Measurements from ENCODE around the gene CNN2. TPM values are rescaled to one million over a fixed set of nuclear protein-coding genes. Genes with fewer than 3 reads are reported as not detected.
A peak's percentile ranks its signal among the peaks of the same experiment; 100 is the strongest.

The CNN2 gene
- total and polyA plus RNA-seq, 3 experiments from 2014 or later, result 78.1 to 792 (median 78.9) TPM

DNA sequence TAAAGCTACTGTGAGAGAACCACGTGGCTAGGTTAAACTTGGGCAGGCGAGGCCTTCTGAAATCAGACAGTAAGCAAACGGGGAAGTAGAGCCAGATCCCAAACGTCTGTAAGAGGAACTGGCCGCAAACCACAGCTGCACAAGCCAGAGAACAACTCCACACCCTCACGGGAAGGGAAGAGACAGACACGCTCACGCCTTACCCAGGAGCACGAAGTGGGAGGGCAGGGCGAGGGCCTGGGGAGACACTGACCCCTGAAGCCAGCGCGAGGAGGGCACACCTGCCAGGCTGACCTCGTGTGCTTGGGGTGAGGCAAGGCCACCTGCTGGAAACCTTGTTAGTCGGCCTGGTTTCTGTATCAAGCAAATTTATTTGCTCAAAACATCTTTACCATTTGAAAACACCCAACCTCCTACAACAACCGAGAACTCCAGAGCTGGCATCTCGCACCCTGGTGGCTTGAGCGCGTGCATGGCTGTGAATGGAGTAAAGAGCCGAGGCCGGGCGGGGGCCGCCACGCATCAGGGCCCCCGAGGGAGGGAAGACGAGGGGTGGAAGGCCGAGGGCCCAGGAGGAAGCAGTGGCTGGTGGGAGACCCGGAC is 61.5 kb downstream of the CNN2 start:
- H3K27ac Mint-ChIP-seq, result peak overlapping the region; percentile 70 to 97 (median 90)
- Histone ChIP-seq H3K27me3 (ENCODE audit: insufficient read depth, low read length, poor library complexity, severe bottlenecking) (no peaks in the 10 kb centered on the region), H3K9me3 (ENCODE audit: low read length) (no peaks in the 10 kb centered on the region), H3K4me1 (ENCODE audit: insufficient read depth, low read length) (peaks cover 55% of the 10 kb centered on the region), H3K27ac (ENCODE audit: low read depth, low read length) (peak overlapping the region; percentile 27), H3K4me3 (ENCODE audit: low read length) (peak overlapping the region; percentile 14), H3K36me3 (ENCODE audit: insufficient read depth, low read length) (peaks cover 48% of the 10 kb centered on the region)
- peaks cover 0 to 5% of the 10 kb centered on the region in 2 donors for H3K27me3 Mint-ChIP-seq
- peak overlapping the region; percentile 15 to 74 (median 48) for H3K4me3 Mint-ChIP-seq
- peak in 2 of 5 donors; percentile 71 for DNase-seq
- H3K36me3 Mint-ChIP-seq, result peaks cover 0 to 71% (median 0%) of the 10 kb centered on the region in 3 donors
- H3K9me3 Mint-ChIP-seq, result no peaks in the 10 kb centered on the region
- CTCF ChIA-PET, result interaction anchor here (0.8 to 18.7 kb wide), 9 partner anchors 12 to 106 kb away, joined by 3 to 264 read pairs (median 4); partner anchors contain the start of gene ARHGAP45
- POLR2A ChIA-PET, result interaction anchor here (0.8 to 18.2 kb wide), 16 partner anchors 15 to 181 kb away, joined by 3 to 737 read pairs (median 6); partner anchors contain the start of genes ABCA7, ARHGAP45, CIRBP and CNN2
- H3K4me1 Mint-ChIP-seq, result peaks cover 31 to 67% (median 42%) of the 10 kb centered on the region in 3 donors

DNA sequence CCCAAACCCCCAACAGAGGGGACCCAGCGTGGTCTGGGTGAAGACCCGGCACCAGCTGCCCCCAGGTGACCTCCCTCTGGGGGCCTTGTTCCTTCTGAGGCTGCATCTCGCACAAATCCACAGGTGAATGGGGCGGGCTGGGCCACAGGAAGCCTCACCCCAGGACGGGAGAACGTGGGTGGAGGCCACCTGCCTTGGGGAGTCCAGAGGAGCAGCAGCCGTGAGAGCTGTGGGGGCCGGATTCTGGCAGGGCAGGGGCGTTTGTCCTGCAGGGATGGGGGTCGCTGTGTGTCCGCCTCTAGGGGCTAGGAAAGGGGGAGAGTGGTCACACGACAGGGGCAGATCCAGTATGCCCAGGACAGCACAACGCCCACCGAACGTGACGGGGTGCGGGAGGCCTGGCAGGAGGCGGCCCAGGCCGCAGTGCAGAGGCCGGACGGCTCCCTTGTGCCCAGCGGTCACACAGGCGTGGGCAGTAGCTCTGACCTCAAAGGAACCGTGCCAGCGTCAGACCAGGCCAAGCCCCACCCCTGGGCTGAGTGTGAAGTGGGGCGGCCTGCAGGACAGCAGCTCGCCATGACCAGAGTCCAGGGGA is 62.1 kb downstream of the CNN2 start:
- Mint-ChIP-seq H3K27me3 (peaks cover 0 to 5% of the 10 kb centered on the region in 2 donors), H3K9me3 (no peaks in the 10 kb centered on the region), H3K36me3 (peaks cover 0 to 73% (median 0%) of the 10 kb centered on the region in 3 donors), H3K4me1 (peaks cover 36 to 71% (median 46%) of the 10 kb centered on the region in 3 donors), H3K4me3 (peak overlapping the region in 5 of 7 donors; percentile 34 to 74 (median 48)), H3K27ac (peak overlapping the region in 7 of 8 donors; percentile 7 to 97 (median 91))
- POLR2A ChIA-PET, result interaction anchor here (0.8 to 18.2 kb wide), 17 partner anchors 14 to 181 kb away, joined by 3 to 737 read pairs (median 6); partner anchors contain the start of genes ABCA7, ARHGAP45, CIRBP and CNN2
- Histone ChIP-seq H3K9me3 (ENCODE audit: low read length) (no peaks in the 10 kb centered on the region), H3K4me3 (ENCODE audit: low read length) (no peak overlapping the region), H3K27ac (ENCODE audit: low read depth, low read length) (peak overlapping the region; percentile 24), H3K27me3 (ENCODE audit: insufficient read depth, low read length, poor library complexity, severe bottlenecking) (no peaks in the 10 kb centered on the region), H3K36me3 (ENCODE audit: insufficient read depth, low read length) (peaks cover 42% of the 10 kb centered on the region), H3K4me1 (ENCODE audit: insufficient read depth, low read length) (peaks cover 54% of the 10 kb centered on the region)
- peak in 1 of 5 donors; percentile 62 for DNase-seq
- CTCF ChIA-PET, result interaction anchor here (0.8 to 18.7 kb wide), 9 partner anchors 13 to 106 kb away, joined by 3 to 264 read pairs (median 5); partner anchors contain the start of genes ABCA7 and ARHGAP45

Other genes with a start within 250 kb of the CNN2 start
- gene PTBP1, start 229.2 kb upstream of the CNN2 start, total RNA-seq, result 100 to 1,000 TPM; 969 to 978 TPM
- 177 TPM for gene PTBP1, start 229.2 kb upstream of the CNN2 start, polyA plus RNA-seq
- gene PLPPR3, start 204.7 kb upstream of the CNN2 start, total RNA-seq, result not detected
- gene PLPPR3, start 204.7 kb upstream of the CNN2 start, polyA plus RNA-seq, result not detected
- gene AZU1, start 198.8 kb upstream of the CNN2 start, total RNA-seq, result not detected
- not detected for gene AZU1, start 198.8 kb upstream of the CNN2 start, polyA plus RNA-seq
- gene PRTN3, start 185.6 kb upstream of the CNN2 start, total RNA-seq, result not detected
- not detected for gene PRTN3, start 185.6 kb upstream of the CNN2 start, polyA plus RNA-seq
- gene ELANE, start 174.3 kb upstream of the CNN2 start, total RNA-seq, result not detected
- gene ELANE, start 174.3 kb upstream of the CNN2 start, polyA plus RNA-seq, result not detected
- 1 to 10 TPM in 1 of 2 experiments, under 1 TPM in 1; 0.89 to 1.5 TPM for gene CFD, start 166.9 kb upstream of the CNN2 start, total RNA-seq
- 6.9 TPM for gene CFD, start 166.9 kb upstream of the CNN2 start, polyA plus RNA-seq
- gene MED16, start 133.4 kb upstream of the CNN2 start, total RNA-seq, result 10 to 100 TPM; 57.4 to 59.4 TPM
- gene MED16, start 133.4 kb upstream of the CNN2 start, polyA plus RNA-seq, result 109 TPM
- not detected for gene RNU6-9, start 133.1 kb upstream of the CNN2 start, total RNA-seq
- gene RNU6-9, start 133.1 kb upstream of the CNN2 start, polyA plus RNA-seq, result not detected
- 10 to 100 TPM; 60.7 to 65.2 TPM for gene R3HDM4, start 113.4 kb upstream of the CNN2 start, total RNA-seq
- gene R3HDM4, start 113.4 kb upstream of the CNN2 start, polyA plus RNA-seq, result 197 TPM
- 1 to 10 TPM; 1.2 to 2.3 TPM for gene KISS1R, start 109.3 kb upstream of the CNN2 start, total RNA-seq
- gene KISS1R, start 109.3 kb upstream of the CNN2 start, polyA plus RNA-seq, result 0.49 TPM
- gene ARID3A, start 100.6 kb upstream of the CNN2 start, total RNA-seq, result 10 to 100 TPM; 12.8 to 15.9 TPM
- gene ARID3A, start 100.6 kb upstream of the CNN2 start, polyA plus RNA-seq, result 0.49 TPM
- 100 to 1,000 TPM; 108 to 133 TPM for gene WDR18, start 42.3 kb upstream of the CNN2 start, total RNA-seq
- gene WDR18, start 42.3 kb upstream of the CNN2 start, polyA plus RNA-seq, result 61.3 TPM
- not detected for gene GRIN3B, start 26.2 kb upstream of the CNN2 start, total RNA-seq
- not detected for gene GRIN3B, start 26.2 kb upstream of the CNN2 start, polyA plus RNA-seq
- gene TMEM259, start 5.5 kb upstream of the CNN2 start, total RNA-seq, result 100 to 1,000 TPM; 151 to 157 TPM
- gene TMEM259, start 5.5 kb upstream of the CNN2 start, polyA plus RNA-seq, result 84.6 TPM
- not detected for gene RNU6-2, start 5.1 kb upstream of the CNN2 start, total RNA-seq
- not detected for gene RNU6-2, start 5.1 kb upstream of the CNN2 start, polyA plus RNA-seq
- 10 to 100 TPM; 33.8 to 39.5 TPM for gene ABCA7, start 13.5 kb downstream of the CNN2 start, total RNA-seq
- 14.1 TPM for gene ABCA7, start 13.5 kb downstream of the CNN2 start, polyA plus RNA-seq
- gene ARHGAP45, start 40.6 kb downstream of the CNN2 start, total RNA-seq, result 100 to 1,000 TPM; 212 to 220 TPM
- gene ARHGAP45, start 40.6 kb downstream of the CNN2 start, polyA plus RNA-seq, result 478 TPM
- gene POLR2E, start 68.8 kb downstream of the CNN2 start, total RNA-seq, result 100 to 1,000 TPM; 270 to 278 TPM
- 249 TPM for gene POLR2E, start 68.8 kb downstream of the CNN2 start, polyA plus RNA-seq
- gene GPX4, start 77.4 kb downstream of the CNN2 start, total RNA-seq, result 100 to 1,000 TPM; 222 TPM
- gene GPX4, start 77.4 kb downstream of the CNN2 start, polyA plus RNA-seq, result 373 TPM
- gene SBNO2, start 147.7 kb downstream of the CNN2 start, total RNA-seq, result 10 to 100 TPM; 59.0 to 61.0 TPM
- 4.3 TPM for gene SBNO2, start 147.7 kb downstream of the CNN2 start, polyA plus RNA-seq
- gene STK11, start 179.2 kb downstream of the CNN2 start, total RNA-seq, result 10 to 100 TPM; 66.9 to 69.7 TPM
- 37.0 TPM for gene STK11, start 179.2 kb downstream of the CNN2 start, polyA plus RNA-seq
- under 1 TPM; 0.22 to 0.80 TPM for gene CBARP, start 211.4 kb downstream of the CNN2 start, total RNA-seq
- gene CBARP, start 211.4 kb downstream of the CNN2 start, polyA plus RNA-seq, result not detected
- gene ATP5F1D, start 215.1 kb downstream of the CNN2 start, total RNA-seq, result 100 to 1,000 TPM; 179 to 180 TPM
- gene ATP5F1D, start 215.1 kb downstream of the CNN2 start, polyA plus RNA-seq, result 271 TPM
- 10 to 100 TPM; 39.8 to 45.3 TPM for gene MIDN, start 222.0 kb downstream of the CNN2 start, total RNA-seq
- gene MIDN, start 222.0 kb downstream of the CNN2 start, polyA plus RNA-seq, result 14.6 TPM
- gene CIRBP, start 242.7 kb downstream of the CNN2 start, total RNA-seq, result 100 to 1,000 TPM; 253 to 258 TPM
- gene CIRBP, start 242.7 kb downstream of the CNN2 start, polyA plus RNA-seq, result 238 TPM
- gene FAM174C, start 248.9 kb downstream of the CNN2 start, total RNA-seq, result 100 to 1,000 TPM; 113 TPM
- 100 TPM for gene FAM174C, start 248.9 kb downstream of the CNN2 start, polyA plus RNA-seq

All from CD8-positive, alpha-beta memory T cell (primary cell).